Ishikawa (cell line): ENCODE data around the gene IL17RE.

Experiments
- CEBPB ChIP-seq: IDR thresholded peaks from 2 replicates; pipeline ENCODE4 v1.6.1; 2012
- CREB1 ChIP-seq: IDR thresholded peaks from 2 replicates; pipeline ENCODE4 v1.6.1; 2012; ENCODE audit warnings: low read depth
- EGR1 ChIP-seq: IDR thresholded peaks from 2 replicates; pipeline ENCODE4 v1.6.1; 2012
- EP300 ChIP-seq: IDR thresholded peaks from 2 replicates; pipeline ENCODE4 v1.6.1; 2012; ENCODE audit warnings: borderline replicate concordance
- FOXM1 ChIP-seq: IDR thresholded peaks from 2 replicates; pipeline ENCODE4 v1.6.1; 2012; ENCODE audit warnings: low read depth, borderline replicate concordance
- MAX ChIP-seq: IDR thresholded peaks from 2 replicates; pipeline ENCODE4 v1.6.1; 2012
- NFIC ChIP-seq: IDR thresholded peaks from 2 replicates; pipeline ENCODE4 v1.6.1; 2012
- RAD21 ChIP-seq: IDR thresholded peaks from 2 replicates; pipeline ENCODE4 v1.6.1; 2012; ENCODE audit warnings: low read depth
- REST ChIP-seq: IDR thresholded peaks from 2 replicates; pipeline ENCODE4 v1.6.1; 2012; ENCODE audit warnings: low read depth, mild to moderate bottlenecking
- TAF1 ChIP-seq: IDR thresholded peaks from 2 replicates; pipeline ENCODE4 v1.6.1; 2012; ENCODE audit warnings: low read depth, mild to moderate bottlenecking
- TCF12 ChIP-seq: IDR thresholded peaks from 2 replicates; pipeline ENCODE4 v1.6.1; 2012; ENCODE audit warnings: low read depth
- TEAD4 ChIP-seq: IDR thresholded peaks from 2 replicates; pipeline ENCODE4 v1.6.1; 2012
- USF1 ChIP-seq: IDR thresholded peaks from 2 replicates; pipeline ENCODE4 v1.6.1; 2012
- YY1 ChIP-seq: IDR thresholded peaks from 2 replicates; pipeline ENCODE4 v1.6.1; 2012; ENCODE audit warnings: low read depth
- ZBTB7A ChIP-seq: IDR thresholded peaks from 2 replicates; pipeline ENCODE4 v1.6.1; 2012; ENCODE audit warnings: low read depth

IL17RE gene

GRCh38 chr3:9869955-9870354, 32.7 kb upstream of the IL17RE start:
- TF ChIP-seq TCF12 = no peak
- TF ChIP-seq RAD21 = no peak
- TF ChIP-seq NFIC = no peak
- no peak for TF ChIP-seq REST
- TF ChIP-seq USF1 = no peak
- no peak for TF ChIP-seq MAX
- TF ChIP-seq TEAD4 = no peak
- no peak for TF ChIP-seq CEBPB
- no peak for TF ChIP-seq EP300
- TF ChIP-seq CREB1 = no peak

- TF ChIP-seq REST (no peak), MAX (no peak), TCF12 (no peak), TEAD4 (no peak), USF1 (no peak), EGR1 (no peak), RAD21 (no peak), TAF1 (no peak), EP300 (no peak), CREB1 (no peak), ZBTB7A (no peak), YY1 (no peak), NFIC (no peak), CEBPB (no peak), FOXM1 (no peak)
Measured at GRCh38 chr3:9870978-9871377, 31.7 kb upstream of the IL17RE start.

GRCh38 chr3:9875448-9875847, 27.2 kb upstream of the IL17RE start:
- TF ChIP-seq EGR1 (no peak), CREB1 (no peak), TEAD4 (no peak), TAF1 (no peak), FOXM1 (no peak), CEBPB (no peak), RAD21 (no peak), USF1 (no peak), TCF12 (no peak), REST (no peak), MAX (no peak), EP300 (no peak), NFIC (no peak)

GRCh38 chr3:9876991-9877390, 25.7 kb upstream of the IL17RE start:
- TF ChIP-seq YY1 (no peak), MAX (no peak), REST (no peak), TEAD4 (no peak), CEBPB (no peak), RAD21 (no peak), USF1 (no peak)
